Ramos (cell line): ENCODE measurements around the gene KCNK3.
"Not testable (repeated sequence)": the region's sequence is repeated elsewhere in the genome, so short reads cannot be mapped to it uniquely, and the experiment has no call there.

ENCODE experiments used
- in situ Hi-C: fragments of 300-500 bp; cut with MboI; formaldehyde crosslinking; loops from one replicate; pipeline ENCODE4 v1.14.3; 2022; ENCODE audit warnings: low sequenced_read_pairs; ENCODE audit not compliant: unreplicated experiment

Gene KCNK3

GRCh38 chr2:26745609-26746327 is 53.2 kb downstream of the KCNK3 start:
- in situ Hi-C loops: no loop called here

GRCh38 chr2:26746934-26747333 is 54.4 kb downstream of the KCNK3 start:
- in situ Hi-C loops: no loop called here

GRCh38 chr2:26749787-26750420 is 57.4 kb downstream of the KCNK3 start:
- in situ Hi-C loops: not testable (repeated sequence)

GRCh38 chr2:26750467-26750866 is 57.9 kb downstream of the KCNK3 start:
- in situ Hi-C loops: not testable (repeated sequence)

GRCh38 chr2:26752656-26753055 is 60.1 kb downstream of the KCNK3 start:
- in situ Hi-C loops: no loop called here

- in situ Hi-C loops: no loop called here
These were observed 62.0 kb downstream of the KCNK3 start for GRCh38 chr2:26754539-26754938.

GRCh38 chr2:26754972-26755670 is 62.6 kb downstream of the KCNK3 start:
- in situ Hi-C loops: no loop called here

GRCh38 chr2:26756337-26756736 is 63.8 kb downstream of the KCNK3 start:
- in situ Hi-C loops: no loop called here

GRCh38 chr2:26757873-26758789 is 65.6 kb downstream of the KCNK3 start:
- in situ Hi-C loops: no loop called here

- in situ Hi-C loops: no loop called here
These were observed 66.3 kb downstream of the KCNK3 start for GRCh38 chr2:26758790-26759321.

- in situ Hi-C loops: no loop called here
These were observed 67.3 kb downstream of the KCNK3 start for GRCh38 chr2:26759845-26760244.

- in situ Hi-C loops: not testable (repeated sequence)
These were observed 68.5 kb downstream of the KCNK3 start for GRCh38 chr2:26760991-26761390.

GRCh38 chr2:26763019-26763418 is 70.5 kb downstream of the KCNK3 start:
- in situ Hi-C loops: no loop called here

- in situ Hi-C loops: no loop called here
These were observed 71.8 kb downstream of the KCNK3 start, which contains the start of gene SLC35F6 for GRCh38 chr2:26764078-26764887. Gene SLC35F6 (plus strand): TSS chr2:26764284. CDS start chr2:26764350, 66 bp downstream.

- in situ Hi-C loops: no loop called here
These were observed 72.4 kb downstream of the KCNK3 start for GRCh38 chr2:26764906-26765305.

- in situ Hi-C loops: no loop called here
These were observed 73.1 kb downstream of the KCNK3 start for GRCh38 chr2:26765475-26766200.

GRCh38 chr2:26767129-26767528 is 74.6 kb downstream of the KCNK3 start:
- in situ Hi-C loops: no loop called here

- in situ Hi-C loops: no loop called here
These were observed 75.5 kb downstream of the KCNK3 start for GRCh38 chr2:26767894-26768487.
